ENCODE data around the gene DLG1.
"Not testable (repeated sequence)": the region's sequence is repeated elsewhere in the genome, so short reads cannot be mapped to it uniquely, and the experiment has no call there.

Gene DLG1

DNA sequence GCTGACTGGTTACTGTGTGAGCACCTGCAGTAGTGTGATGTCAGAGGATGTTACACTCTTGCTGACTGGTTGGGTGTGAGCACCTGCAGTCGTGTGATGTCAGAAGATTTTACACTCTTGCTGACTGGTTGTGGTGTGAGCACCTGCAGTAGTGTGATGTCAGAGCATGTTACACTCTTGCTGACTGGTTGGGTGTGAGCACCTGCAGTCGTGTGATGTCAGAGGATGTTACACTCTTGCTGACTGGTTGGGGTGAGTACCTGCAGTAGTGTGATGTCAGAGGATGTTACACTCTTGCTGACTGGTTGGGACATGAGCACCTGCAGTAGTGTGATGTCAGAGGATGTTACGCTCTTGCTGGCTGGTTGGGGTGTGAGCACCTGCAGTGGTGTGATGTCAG lies 264.6 kb downstream of the DLG1 start:
- H3K4me1 ChIP-seq = peaks cover 18% of the 10 kb centered on the region
- H3K36me3 ChIP-seq (replicated peaks); H3K27me3 ChIP-seq (ENCODE audit: low read depth); H3K4me3 ChIP-seq; DNase-seq (ENCODE audit: low spot score in 2 of 2); in situ Hi-C loops (cut with MboI; ENCODE audit: low sequenced_read_pairs); H3K9me3 ChIP-seq: not testable (repeated sequence)

DNA sequence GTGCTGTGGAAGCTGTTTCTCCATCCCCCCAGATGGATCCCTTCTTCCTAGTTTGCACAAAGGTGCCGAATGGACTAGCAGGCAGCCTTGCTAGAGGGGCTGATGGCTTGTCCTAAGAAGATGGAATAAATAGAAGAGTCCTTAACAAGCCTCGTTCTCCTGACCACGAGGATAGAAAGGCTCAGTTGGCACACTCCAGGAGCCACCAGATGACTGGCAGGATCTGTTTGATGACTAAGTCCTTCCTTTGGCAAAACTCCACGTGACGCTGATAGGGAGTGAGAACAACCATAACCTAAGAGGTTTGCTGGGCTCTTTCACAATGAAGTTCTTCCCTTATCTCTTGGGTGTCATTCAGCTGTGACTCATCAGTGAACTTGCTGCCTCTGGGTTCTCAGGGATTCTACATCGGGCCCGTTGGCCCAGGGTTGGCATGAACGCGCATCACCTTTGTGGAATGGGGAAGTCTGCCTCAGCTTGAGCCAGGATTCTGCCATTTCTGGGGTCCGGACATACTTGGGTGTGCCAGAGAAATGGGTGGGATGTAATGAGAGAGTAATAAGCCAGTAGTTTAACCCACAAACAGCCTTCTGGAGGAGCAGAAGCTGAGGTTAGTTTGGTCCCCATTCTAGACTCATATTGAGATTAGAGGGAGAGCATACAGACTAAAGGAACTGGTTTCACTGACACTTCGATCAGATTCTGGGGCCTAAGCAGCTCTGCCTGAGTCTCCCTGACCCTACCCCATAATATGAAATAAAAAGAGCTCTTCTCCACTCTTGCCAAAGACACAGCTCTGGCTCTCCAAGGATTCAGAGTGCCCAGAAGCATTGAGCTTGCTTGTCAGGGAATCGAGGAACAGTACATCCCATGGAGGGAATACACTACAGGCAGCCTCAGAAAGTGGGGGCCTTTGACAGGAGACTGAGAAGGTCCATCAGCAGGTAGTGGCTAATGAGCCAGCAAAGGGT lies 266.8 kb downstream of the DLG1 start:
- Histone ChIP-seq H3K27me3 (ENCODE audit: low read depth) (no peaks in the 10 kb centered on the region), H3K4me1 (peaks cover 20% of the 10 kb centered on the region), H3K36me3 (replicated peaks) (no peaks in the 10 kb centered on the region; the same call in 1 of the 2 replicates), H3K9me3 (no peaks in the 10 kb centered on the region), H3K4me3 (no peak overlapping the region)
- no peak for DNase-seq (ENCODE audit: low spot score in 2 of 2)
- in situ Hi-C loops (cut with MboI; ENCODE audit: low sequenced_read_pairs) = no loop called here

DNA sequence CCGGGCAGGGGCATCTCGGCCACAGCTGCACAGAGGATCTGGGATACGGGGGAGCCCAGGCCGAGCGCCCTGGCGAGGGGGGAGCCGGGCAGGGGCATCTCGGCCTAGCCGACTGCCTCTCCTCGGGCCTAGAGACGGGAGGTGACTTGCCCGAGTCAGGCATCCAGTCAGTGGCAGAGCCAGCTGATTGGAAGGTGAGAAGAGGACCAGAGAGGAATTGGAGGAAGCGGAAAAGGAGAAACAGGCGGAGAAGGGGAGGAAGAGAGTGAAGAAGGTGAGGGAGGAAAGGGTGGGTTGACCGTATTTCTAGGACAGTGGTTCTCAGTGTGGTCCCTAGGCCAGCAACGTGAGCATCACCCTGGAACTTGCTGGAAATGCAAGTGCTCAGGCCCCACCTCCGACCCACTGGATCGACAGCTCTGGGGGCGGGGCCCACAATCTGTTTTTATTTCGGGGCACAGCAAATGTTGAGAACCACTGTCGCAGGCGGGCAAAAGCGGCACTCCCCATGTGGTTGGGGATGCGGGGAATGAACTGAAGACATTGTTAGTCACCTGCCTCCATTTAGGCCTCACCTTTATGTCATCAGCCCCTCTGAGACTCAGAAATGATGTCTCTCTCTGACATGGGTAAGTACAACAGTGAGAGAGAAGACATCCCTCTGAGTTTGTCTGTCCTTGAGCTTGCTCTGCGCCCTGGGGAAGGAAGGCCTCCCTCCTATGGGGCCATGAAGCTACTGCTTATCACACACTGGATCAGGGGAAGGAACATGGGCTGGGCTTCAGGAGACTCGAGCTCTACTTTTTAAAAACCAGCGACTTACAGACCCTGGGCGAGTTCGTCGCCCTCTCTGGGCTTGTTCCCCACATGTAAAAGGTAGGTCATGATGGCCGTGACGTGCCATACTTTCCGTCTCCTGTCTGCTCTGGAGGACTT lies 267.8 kb downstream of the DLG1 start:
- H3K27me3 ChIP-seq (ENCODE audit: low read depth) = no peaks in the 10 kb centered on the region
- H3K36me3 ChIP-seq (replicated peaks) = peaks cover under 1% of the 10 kb centered on the region; the same call in 1 of the 2 replicates
- H3K4me1 ChIP-seq = peaks cover 10% of the 10 kb centered on the region
- H3K4me3 ChIP-seq = no peak overlapping the region
- in situ Hi-C loops (cut with MboI; ENCODE audit: low sequenced_read_pairs) = no loop called here
- H3K9me3 ChIP-seq = no peaks in the 10 kb centered on the region
- DNase-seq (ENCODE audit: low spot score in 2 of 2) = no peak

DNA sequence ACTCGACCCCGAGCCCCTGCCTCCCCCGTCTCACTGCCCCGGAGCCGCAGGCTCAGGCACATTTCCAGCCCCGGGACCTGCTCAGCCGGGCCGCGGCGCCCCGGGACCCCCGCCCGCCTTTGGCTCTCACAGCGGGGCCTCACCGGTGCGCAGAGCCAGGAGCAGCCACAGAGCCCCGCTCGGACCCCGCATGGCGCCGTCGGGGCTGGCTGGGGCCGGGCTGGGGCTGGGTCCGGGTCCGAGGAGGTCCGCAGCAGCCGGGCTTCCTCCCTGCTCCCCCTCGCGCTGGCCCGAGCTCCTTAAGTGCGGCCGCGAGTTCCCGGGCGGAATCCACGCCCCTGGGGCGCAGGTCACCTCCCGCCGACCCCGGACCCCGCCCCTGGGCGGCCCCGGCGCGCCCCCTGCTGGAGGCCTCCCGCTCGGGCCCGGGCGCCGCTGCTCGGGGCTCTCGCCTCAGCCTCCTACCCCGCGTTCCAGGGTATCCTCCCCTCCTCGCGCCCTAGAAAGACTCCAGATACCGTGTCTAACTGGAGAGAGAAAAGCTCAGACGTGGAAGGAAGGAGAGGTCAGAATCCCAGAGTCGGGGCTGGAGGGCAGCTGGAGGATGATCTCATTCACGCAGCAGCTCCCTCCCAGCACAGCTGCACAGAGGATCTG lies 268.8 kb downstream of the DLG1 start, which contains the start of gene MELTF:
MELTF (minus strand) TSS at position 307 of the 657 bp plus-strand sequence; CDS start at position 192, 115 bp downstream.
- Histone ChIP-seq H3K4me3 (peak within 1 kb of the TSS; percentile 65), H3K4me1 (peaks cover 5% of the 10 kb centered on the region), H3K27me3 (ENCODE audit: low read depth) (no peaks in the 10 kb centered on the region), H3K36me3 (replicated peaks) (peaks cover 6% of the 10 kb centered on the region; the same call in 1 of the 2 replicates), H3K9me3 (no peaks in the 10 kb centered on the region)
- peak; percentile 64 to 87 for DNase-seq (ENCODE audit: low spot score in 2 of 2)
- in situ Hi-C loops (cut with MboI; ENCODE audit: low sequenced_read_pairs) = no loop called here

DNA sequence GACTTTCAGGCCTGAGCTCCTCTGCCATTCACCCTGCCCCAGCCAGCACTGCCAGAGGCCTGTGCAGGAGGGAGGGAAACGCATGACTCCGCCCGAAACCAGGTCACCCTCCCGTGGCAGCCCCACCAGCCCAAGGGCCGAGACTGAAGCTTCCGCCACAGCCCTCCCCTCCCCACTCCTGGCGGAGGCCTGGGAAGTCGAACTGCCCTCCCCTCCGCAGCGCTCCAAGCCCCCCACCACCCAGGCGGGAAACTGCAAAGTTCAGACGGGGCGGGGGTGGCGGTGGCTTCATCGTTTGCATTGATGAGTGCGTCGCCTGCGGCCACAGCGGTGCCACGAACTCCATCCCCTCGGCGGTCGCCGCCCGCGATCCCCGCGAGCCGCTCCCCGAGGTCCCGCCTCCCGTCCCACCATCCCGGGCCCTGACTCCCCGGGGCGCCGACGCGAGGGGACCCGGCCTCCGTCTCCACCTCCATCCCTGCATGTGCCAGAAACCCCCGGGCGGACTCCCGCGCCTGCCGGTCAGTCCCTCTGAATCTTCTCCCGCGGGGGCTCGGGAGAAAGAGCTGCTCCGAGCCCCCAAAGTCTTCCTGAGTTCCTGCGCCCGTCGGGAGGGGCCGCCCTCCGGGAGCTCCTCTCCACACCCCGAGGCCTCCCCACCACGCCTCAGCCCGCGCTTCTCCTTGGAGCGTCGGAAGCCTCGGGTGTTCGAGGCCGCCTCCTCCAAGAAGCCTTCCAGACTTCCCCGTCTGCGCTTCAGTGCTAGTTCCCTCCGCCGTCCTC lies 269.5 kb downstream of the DLG1 start:
- H3K9me3 ChIP-seq = no peaks in the 10 kb centered on the region
- H3K27me3 ChIP-seq (ENCODE audit: low read depth) = no peaks in the 10 kb centered on the region
- in situ Hi-C loops (cut with MboI; ENCODE audit: low sequenced_read_pairs) = no loop called here
- H3K4me3 ChIP-seq = peak overlapping the region; percentile 65
- DNase-seq (ENCODE audit: low spot score in 2 of 2) = peak in 1 of 2 experiments; percentile 61
- peaks cover 5% of the 10 kb centered on the region for H3K4me1 ChIP-seq
- peaks cover 6% of the 10 kb centered on the region; the same call in 1 of the 2 replicates for H3K36me3 ChIP-seq (replicated peaks)

DNA sequence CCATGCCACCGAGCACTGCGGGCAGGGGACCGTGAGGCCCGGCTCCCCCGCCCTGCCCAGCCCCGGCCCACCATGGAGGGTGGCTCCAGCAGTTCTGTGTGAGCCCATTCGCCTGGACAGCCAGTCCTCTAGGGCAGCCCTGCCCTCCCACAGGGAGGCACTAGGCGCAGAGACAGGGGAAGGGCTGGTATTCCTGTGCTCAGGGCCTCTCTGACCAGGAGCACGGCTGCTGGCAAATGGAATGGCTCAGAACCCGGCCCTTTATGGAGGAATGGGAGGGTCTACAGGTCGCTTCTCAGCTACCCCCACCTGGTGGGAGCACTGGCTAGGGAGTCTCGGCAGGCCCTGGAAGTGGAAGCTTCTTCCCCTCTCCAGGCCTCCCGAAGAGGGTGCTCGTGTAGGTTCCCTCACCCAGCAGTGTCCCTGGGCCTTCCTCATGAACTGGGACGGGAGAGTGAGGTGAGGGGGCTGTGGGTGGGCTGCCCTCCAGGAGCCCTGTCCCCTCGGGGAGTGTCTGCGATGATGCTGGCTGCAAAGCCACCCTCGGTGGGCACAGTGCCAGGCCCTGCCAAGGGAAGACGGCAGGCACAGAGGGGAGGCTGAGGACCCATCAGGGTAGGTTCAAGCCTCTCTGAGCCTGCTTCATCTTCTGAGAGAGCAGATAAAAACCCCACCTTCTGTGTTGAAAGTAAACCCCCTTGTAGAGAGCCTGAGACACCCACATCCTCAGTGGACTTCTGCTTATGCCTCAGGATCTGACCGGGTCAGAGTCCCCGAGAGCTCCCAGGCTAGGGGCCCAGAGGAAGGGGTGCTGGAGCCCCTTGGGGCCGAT lies 270.3 kb downstream of the DLG1 start:
- Histone ChIP-seq H3K4me1 (peaks cover 5% of the 10 kb centered on the region), H3K4me3 (peak overlapping the region; percentile 65), H3K27me3 (ENCODE audit: low read depth) (no peaks in the 10 kb centered on the region), H3K9me3 (no peaks in the 10 kb centered on the region), H3K36me3 (replicated peaks) (peaks cover 6% of the 10 kb centered on the region; the same call in 1 of the 2 replicates)
- in situ Hi-C loops (cut with MboI; ENCODE audit: low sequenced_read_pairs) = no loop called here
- no peak for DNase-seq (ENCODE audit: low spot score in 2 of 2)

DNA sequence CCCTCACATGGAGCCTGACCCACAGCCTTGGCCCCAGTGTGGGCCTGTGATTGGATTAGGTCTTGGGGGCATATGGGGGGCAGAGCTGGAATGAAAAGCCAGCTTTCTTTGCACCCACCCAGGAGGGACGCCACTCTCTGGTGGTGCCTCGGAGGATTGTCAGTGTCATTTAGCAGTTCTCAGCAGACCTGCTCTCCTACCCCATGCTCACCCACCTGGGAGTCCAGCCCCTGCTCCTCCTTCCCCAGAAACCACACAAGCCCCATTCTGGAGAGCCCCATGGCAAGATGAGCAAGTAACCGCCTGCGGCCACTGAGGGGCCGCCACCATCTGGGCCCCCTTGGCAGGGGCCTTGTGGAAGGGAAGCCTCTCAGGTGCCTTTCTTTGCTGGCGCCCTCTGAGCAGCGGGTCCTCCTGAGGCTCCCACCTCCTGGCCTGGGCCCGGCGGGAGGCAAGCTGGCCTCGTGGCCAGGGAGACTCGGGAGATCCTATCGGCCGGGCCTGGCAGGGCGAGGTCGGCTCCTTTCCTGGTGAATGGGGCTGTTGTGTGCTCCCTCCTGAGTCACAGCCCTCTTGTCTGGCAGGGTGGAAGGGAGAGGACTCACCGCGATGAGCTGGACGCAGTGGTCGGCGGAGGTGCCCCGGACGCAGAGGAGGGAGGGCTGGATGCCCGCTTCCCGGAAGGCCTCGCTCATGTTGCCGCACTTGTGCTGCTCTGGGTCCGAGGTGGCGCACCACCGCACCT lies 271.1 kb downstream of the DLG1 start:
- peaks cover 5% of the 10 kb centered on the region for H3K4me1 ChIP-seq
- in situ Hi-C loops (cut with MboI; ENCODE audit: low sequenced_read_pairs) = no loop called here
- no peak for DNase-seq (ENCODE audit: low spot score in 2 of 2)
- H3K4me3 ChIP-seq = no peak overlapping the region
- H3K36me3 ChIP-seq (replicated peaks) = peaks cover 6% of the 10 kb centered on the region; the same call in 1 of the 2 replicates
- H3K9me3 ChIP-seq = no peaks in the 10 kb centered on the region
- no peaks in the 10 kb centered on the region for H3K27me3 ChIP-seq (ENCODE audit: low read depth)

DNA sequence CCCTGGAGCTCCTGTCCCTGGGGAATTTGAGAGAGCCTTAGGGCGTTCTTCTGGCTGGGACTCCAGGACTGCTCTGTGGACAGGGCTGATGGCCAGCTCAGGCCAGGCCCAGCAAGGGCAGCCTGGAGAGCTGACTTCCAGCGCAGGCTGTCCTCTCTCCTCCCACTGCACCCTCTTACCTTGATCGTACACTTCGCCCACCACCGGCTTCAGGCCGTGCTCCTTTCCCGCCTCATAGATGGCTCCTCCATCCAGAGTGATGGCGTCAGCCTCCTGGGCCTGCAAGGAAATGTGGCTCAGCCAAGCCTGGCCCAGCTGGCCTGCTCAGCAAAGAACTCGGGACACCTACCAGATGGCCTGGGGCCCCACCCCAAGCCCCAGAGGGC lies 271.9 kb downstream of the DLG1 start:
- in situ Hi-C loops (cut with MboI; ENCODE audit: low sequenced_read_pairs) = no loop called here
- Histone ChIP-seq H3K4me1 (peaks cover 5% of the 10 kb centered on the region), H3K27me3 (ENCODE audit: low read depth) (no peaks in the 10 kb centered on the region), H3K9me3 (no peaks in the 10 kb centered on the region), H3K4me3 (no peak overlapping the region), H3K36me3 (replicated peaks) (peaks cover 6% of the 10 kb centered on the region; the same call in 1 of the 2 replicates)
- DNase-seq (ENCODE audit: low spot score in 2 of 2) = peak in 1 of 2 experiments; percentile 43

DNA sequence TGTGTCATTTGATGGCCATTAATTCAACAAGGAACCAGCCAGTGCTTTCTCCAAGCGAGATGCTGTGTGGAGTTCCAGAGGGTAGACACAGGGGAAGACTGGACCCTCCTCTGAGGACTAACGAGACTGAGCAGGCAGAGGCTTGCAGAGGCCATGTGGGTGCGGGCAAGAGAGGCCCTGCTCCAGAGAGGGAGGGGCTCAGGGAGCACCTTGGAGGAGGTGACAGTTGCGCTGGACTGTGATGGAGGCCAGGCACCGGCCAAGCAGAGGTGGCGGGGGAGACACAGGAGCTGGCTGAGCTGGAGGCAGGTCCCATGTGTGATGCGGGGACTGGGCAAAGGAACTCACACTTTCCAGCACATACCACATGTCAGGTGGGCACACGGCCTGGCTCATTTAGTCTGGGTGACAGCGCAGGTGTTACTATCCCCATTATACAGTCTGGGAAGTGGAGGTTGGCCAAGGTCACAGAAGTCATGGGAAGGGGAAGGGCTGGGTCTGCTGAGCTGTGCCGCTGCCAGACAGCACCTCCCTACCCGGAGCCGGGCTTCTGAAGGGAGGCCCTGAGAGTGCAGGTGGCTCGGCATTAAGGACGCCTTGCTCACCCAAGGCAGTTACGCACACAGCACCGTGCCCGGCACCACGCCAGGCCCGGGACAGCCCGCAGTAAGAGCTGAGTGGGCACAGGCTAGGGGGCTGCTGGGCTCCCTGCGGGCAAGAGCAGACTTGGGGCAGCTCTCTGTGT lies 272.5 kb downstream of the DLG1 start:
- H3K4me3 ChIP-seq = no peak overlapping the region
- peaks cover 5% of the 10 kb centered on the region for H3K4me1 ChIP-seq

DNA sequence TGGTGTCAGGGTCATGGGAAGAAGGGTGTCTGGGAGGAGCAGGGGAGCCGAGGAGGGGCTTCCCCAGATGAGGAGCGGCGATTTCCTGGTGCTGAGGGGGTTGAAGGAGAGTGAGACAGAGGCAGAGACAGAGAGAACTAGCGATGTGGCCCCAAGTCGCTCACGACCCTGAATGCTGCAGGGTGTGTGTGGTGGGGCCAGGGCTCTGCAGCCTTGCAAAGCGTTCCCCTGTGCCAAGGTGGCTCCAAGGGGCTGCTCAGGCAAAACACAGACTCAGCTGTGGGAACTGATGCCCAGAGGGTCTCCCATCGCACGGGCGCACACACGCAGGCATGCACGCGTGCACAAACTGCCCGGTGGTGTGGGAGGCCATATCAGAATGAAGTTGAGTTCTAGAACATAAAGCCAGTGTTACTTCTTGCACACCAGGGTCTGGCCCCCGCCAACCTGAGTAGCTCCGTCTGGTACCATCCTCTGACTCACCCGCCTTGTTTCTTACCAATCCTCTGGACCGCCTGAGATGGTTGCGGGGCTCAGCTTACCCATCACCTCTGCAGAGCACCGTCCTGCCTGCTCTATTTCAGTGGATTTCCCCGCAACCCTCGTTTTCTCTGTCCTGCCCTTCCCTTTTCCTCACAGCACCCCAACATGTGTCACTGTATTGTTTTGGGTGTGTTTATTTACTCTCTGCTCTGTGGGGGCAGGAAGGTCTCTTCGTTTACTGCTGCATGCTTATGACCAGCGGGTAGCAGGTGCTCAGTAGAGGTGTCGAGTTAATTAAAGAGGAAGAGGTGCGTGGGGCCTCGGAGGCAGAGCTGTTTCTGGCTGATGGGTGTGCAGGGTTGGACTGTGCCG lies 273.3 kb downstream of the DLG1 start:
- peaks cover 5% of the 10 kb centered on the region for H3K4me1 ChIP-seq
- in situ Hi-C loops (cut with MboI; ENCODE audit: low sequenced_read_pairs) = loop anchor here (25.0 kb wide), 2 partner anchors 162 to 487 kb away; no protein-coding TSS in a partner anchor
- no peak for DNase-seq (ENCODE audit: low spot score in 2 of 2)
- no peaks in the 10 kb centered on the region for H3K27me3 ChIP-seq (ENCODE audit: low read depth)
- no peak overlapping the region for H3K4me3 ChIP-seq
- H3K9me3 ChIP-seq = no peaks in the 10 kb centered on the region
- peaks cover 6% of the 10 kb centered on the region; the same call in 1 of the 2 replicates for H3K36me3 ChIP-seq (replicated peaks)

More for the DNA sequence above, 272.5 kb downstream of the DLG1 start:
- no peak for DNase-seq (ENCODE audit: low spot score in 2 of 2)
- in situ Hi-C loops (cut with MboI; ENCODE audit: low sequenced_read_pairs) = no loop called here
- Histone ChIP-seq H3K36me3 (replicated peaks) (peaks cover 6% of the 10 kb centered on the region; the same call in 1 of the 2 replicates), H3K27me3 (ENCODE audit: low read depth) (no peaks in the 10 kb centered on the region), H3K9me3 (no peaks in the 10 kb centered on the region)
